ENCODE data around the gene C6orf163.

The C6orf163 gene

DNA sequence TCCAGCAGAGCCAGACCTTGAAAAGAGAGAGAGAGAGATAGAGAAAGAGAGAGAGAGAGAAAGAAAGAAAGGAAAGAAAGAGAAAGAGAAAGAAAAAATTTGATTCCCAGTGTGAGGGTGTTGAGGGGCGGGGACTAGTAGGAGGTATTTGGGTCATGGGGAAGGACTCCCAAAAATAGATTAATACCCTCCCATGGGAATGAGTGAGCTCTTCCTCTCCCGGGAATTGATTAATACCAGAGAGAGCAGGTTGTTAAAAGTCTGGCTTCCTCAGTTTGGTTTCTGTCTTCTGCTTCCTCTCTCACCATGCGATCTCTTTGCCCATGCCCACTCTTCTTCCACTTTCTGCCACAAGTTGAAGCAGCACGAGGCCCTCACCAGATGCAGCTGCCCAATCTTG lies 34.3 kb downstream of the C6orf163 start:
- TF ChIP-seq, protein P1, sequence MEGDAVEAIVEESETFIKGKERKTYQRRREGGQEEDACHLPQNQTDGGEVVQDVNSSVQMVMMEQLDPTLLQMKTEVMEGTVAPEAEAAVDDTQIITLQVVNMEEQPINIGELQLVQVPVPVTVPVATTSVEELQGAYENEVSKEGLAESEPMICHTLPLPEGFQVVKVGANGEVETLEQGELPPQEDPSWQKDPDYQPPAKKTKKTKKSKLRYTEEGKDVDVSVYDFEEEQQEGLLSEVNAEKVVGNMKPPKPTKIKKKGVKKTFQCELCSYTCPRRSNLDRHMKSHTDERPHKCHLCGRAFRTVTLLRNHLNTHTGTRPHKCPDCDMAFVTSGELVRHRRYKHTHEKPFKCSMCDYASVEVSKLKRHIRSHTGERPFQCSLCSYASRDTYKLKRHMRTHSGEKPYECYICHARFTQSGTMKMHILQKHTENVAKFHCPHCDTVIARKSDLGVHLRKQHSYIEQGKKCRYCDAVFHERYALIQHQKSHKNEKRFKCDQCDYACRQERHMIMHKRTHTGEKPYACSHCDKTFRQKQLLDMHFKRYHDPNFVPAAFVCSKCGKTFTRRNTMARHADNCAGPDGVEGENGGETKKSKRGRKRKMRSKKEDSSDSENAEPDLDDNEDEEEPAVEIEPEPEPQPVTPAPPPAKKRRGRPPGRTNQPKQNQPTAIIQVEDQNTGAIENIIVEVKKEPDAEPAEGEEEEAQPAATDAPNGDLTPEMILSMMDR (IDR thresholded peaks at IDR 0.05; ENCODE audit: poor library complexity, severe bottlenecking), result no peak
- Histone ChIP-seq H3K4me1 (ENCODE audit: insufficient read depth, poor library complexity, severe bottlenecking) (peaks cover 10% of the 10 kb centered on the region), H3K9me3 (ENCODE audit: severe bottlenecking) (no peaks in the 10 kb centered on the region), H3K36me3 (ENCODE audit: low read depth) (no peaks in the 10 kb centered on the region), H3K4me3 (ENCODE audit: severe bottlenecking) (no peak overlapping the region), H3K27me3 (ENCODE audit: insufficient read depth, poor library complexity, severe bottlenecking) (no peaks in the 10 kb centered on the region), H3K27ac (ENCODE audit: poor library complexity, severe bottlenecking) (no peak overlapping the region)
- ATAC-seq (ENCODE audit: low read depth) (no peak), DNase-seq (ENCODE audit: low spot score) (no peak)

DNA sequence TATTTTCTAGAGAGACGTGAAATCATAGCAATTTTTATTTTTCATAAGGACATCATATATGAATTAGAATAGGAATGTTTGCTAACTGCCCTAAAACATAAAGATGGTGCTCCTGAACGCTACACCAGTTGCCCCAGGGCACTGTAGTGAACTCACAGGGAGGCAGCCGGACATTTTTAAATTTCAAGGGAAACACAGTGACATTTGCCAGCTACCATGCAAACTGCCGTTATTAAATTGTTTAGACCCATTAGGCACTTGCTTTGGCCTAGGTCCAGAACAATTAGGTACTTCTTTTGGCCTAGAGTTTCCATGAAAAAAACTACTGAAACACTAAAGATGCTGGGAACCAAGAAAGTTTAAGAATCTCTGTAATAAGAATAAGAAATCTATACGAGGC lies 38.2 kb downstream of the C6orf163 start:
- Histone ChIP-seq H3K36me3 (ENCODE audit: low read depth) (no peaks in the 10 kb centered on the region), H3K27ac (ENCODE audit: poor library complexity, severe bottlenecking) (no peak overlapping the region), H3K9me3 (ENCODE audit: severe bottlenecking) (no peaks in the 10 kb centered on the region), H3K4me3 (ENCODE audit: severe bottlenecking) (no peak overlapping the region), H3K4me1 (ENCODE audit: insufficient read depth, poor library complexity, severe bottlenecking) (no peaks in the 10 kb centered on the region), H3K27me3 (ENCODE audit: insufficient read depth, poor library complexity, severe bottlenecking) (no peaks in the 10 kb centered on the region)
- ATAC-seq (ENCODE audit: low read depth) (no peak), DNase-seq (ENCODE audit: low spot score) (no peak)
- TF ChIP-seq, protein P1 (IDR thresholded peaks at IDR 0.05; ENCODE audit: poor library complexity, severe bottlenecking), result no peak

DNA sequence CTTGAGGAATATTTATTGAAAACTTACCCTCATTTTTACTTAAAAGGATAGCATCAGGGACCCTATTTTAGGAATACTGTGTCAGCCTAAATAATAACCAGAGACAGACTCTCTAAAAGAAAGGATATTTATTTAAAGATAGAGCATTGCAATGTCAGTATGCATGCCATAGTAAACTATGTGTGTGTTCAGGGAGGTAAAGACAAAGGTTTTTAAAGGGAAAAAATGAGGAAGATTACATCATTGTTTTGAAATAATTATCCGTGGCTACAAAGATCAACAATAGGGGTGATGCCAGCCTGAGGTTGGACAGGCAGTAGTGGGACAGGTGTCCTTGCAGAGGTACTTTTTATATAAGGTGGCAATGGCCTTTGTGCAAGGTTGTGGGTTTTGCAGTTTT lies 39.4 kb downstream of the C6orf163 start:
- TF ChIP-seq, protein P1 (IDR thresholded peaks at IDR 0.05; ENCODE audit: poor library complexity, severe bottlenecking), result no peak
- ATAC-seq (ENCODE audit: low read depth) (no peak), DNase-seq (ENCODE audit: low spot score) (no peak)
- Histone ChIP-seq H3K27me3 (ENCODE audit: insufficient read depth, poor library complexity, severe bottlenecking) (no peaks in the 10 kb centered on the region), H3K4me1 (ENCODE audit: insufficient read depth, poor library complexity, severe bottlenecking) (no peaks in the 10 kb centered on the region), H3K27ac (ENCODE audit: poor library complexity, severe bottlenecking) (no peak overlapping the region), H3K9me3 (ENCODE audit: severe bottlenecking) (no peaks in the 10 kb centered on the region), H3K36me3 (ENCODE audit: low read depth) (no peaks in the 10 kb centered on the region), H3K4me3 (ENCODE audit: severe bottlenecking) (no peak overlapping the region)

DNA sequence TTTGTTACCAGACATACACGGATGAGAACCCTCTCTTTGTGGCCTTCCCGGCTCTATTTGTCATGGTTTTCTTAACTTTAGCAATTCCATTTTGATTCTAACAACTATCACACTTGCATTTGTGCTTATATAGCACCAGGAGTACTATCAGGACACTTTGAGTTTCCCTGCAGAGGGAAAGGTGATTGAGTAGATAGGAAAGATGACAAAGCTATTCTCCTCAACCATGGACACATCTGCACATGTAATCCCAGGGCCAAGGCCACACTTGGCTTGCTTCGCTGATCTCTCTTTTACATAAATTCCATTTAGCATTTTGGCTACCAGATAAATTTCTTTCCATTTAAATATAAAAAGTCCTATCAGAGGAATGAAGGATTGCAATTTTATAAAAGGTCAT lies 39.8 kb downstream of the C6orf163 start:
- DNase-seq (ENCODE audit: low spot score) (no peak), ATAC-seq (ENCODE audit: low read depth) (no peak)
- H3K9me3 ChIP-seq (ENCODE audit: severe bottlenecking), result no peaks in the 10 kb centered on the region
- TF ChIP-seq, protein P1 (IDR thresholded peaks at IDR 0.05; ENCODE audit: poor library complexity, severe bottlenecking), result no peak
- no peaks in the 10 kb centered on the region for H3K4me1 ChIP-seq (ENCODE audit: insufficient read depth, poor library complexity, severe bottlenecking)
- H3K36me3 ChIP-seq (ENCODE audit: low read depth), result no peaks in the 10 kb centered on the region
- H3K4me3 ChIP-seq (ENCODE audit: severe bottlenecking), result no peak overlapping the region
- H3K27ac ChIP-seq (ENCODE audit: poor library complexity, severe bottlenecking), result no peak overlapping the region
- no peaks in the 10 kb centered on the region for H3K27me3 ChIP-seq (ENCODE audit: insufficient read depth, poor library complexity, severe bottlenecking)

DNA sequence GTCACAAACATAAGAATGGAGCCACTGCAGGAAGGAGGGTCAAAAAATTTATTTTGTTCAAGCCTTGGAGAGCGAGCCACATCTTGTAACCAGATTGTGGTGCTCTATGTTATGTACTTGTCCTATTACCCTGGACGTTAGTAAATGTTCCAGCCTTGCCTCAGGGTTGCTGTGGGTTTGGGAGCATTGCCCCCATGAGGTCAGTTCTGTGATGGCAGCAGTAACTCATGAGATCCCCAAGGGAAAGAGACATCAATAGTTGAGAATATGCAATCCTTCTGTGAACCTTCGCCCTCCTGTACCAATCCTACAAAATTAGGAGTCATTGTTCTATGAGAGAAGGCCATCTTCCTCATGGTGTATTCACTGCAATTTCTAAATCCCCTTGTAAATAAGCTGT lies 46.7 kb downstream of the C6orf163 start:
- peak; percentile 66 for ATAC-seq (ENCODE audit: low read depth)
- H3K27me3 ChIP-seq (ENCODE audit: insufficient read depth, poor library complexity, severe bottlenecking), result no peaks in the 10 kb centered on the region
- DNase-seq (ENCODE audit: low spot score), result no peak
- no peaks in the 10 kb centered on the region for H3K9me3 ChIP-seq (ENCODE audit: severe bottlenecking)
- H3K27ac ChIP-seq (ENCODE audit: poor library complexity, severe bottlenecking), result no peak overlapping the region
- TF ChIP-seq, protein P1 (IDR thresholded peaks at IDR 0.05; ENCODE audit: poor library complexity, severe bottlenecking), result peak; percentile 53
- H3K4me1 ChIP-seq (ENCODE audit: insufficient read depth, poor library complexity, severe bottlenecking), result no peaks in the 10 kb centered on the region
- H3K4me3 ChIP-seq (ENCODE audit: severe bottlenecking), result no peak overlapping the region
- H3K36me3 ChIP-seq (ENCODE audit: low read depth), result no peaks in the 10 kb centered on the region
